Adrenal gland (tissue), 12 donors: ENCODE data around the gene MYO9B. TPM values are rescaled to one million over a fixed set of nuclear protein-coding genes. Genes with fewer than 3 reads are reported as not detected.
A peak's percentile ranks its signal among the peaks of the same experiment; 100 is the strongest.

Source experiments
- DNase-seq, 7 donors: peaks; one replicate each; pipeline ENCODE4 v3.0.0-alpha.2; 2019 to 2020
- H3K27ac ChIP-seq, 5 donors: fragments of 200-600 bp; sonication (generic) in 4 of 5; 1 replicate in 3 of 5; 2 replicates in 2 of 5; pipeline versions ENCODE4 v1.5.1 to v1.8.0; 2016 to 2020; ENCODE audit warnings: mild to moderate bottlenecking in 1 of 5
- H3K27me3 ChIP-seq: fragments of 200-600 bp; 2 replicates; pipeline ENCODE4 v1.8.0; 2021
- H3K36me3 ChIP-seq, 2 donors: fragments of 200-600 bp; replicated peaks in 1 of 2; 1 replicate in 1 of 2; 2 replicates in 1 of 2; pipeline versions ENCODE4 v1.5.1 to v1.8.0; 2018 to 2022
- H3K4me1 ChIP-seq, 2 donors: fragments of 200-600 bp; replicated peaks in 1 of 2; 1 replicate in 1 of 2; 2 replicates in 1 of 2; pipeline versions ENCODE4 v1.5.1 to v1.8.0; 2018 to 2021
- H3K4me3 ChIP-seq, 4 donors: fragments of 200-600 bp; sonication (generic) in 3 of 4; one replicate each; pipeline ENCODE4 v1.5.1; 2016 to 2018
- H3K9me3 ChIP-seq, 3 donors: fragments of 200-600 bp; sonication (generic) in 1 of 3; replicated peaks in 1 of 3; 1 replicate in 2 of 3; 2 replicates in 1 of 3; pipeline versions ENCODE4 v1.5.1 to v1.8.0; 2016 to 2021
- POLR2A ChIP-seq, 2 donors: fragments of 450-650 bp; IDR thresholded peaks; one replicate each; pipeline ENCODE4 v1.6.1; 2017; ENCODE audit warnings: antibody characterized with exemption in 2 of 2, mild to moderate bottlenecking in 2 of 2, moderate library complexity in 1 of 2
- WGBS, 4 donors: extraction: QIAGEN DNeasy Blood & Tissue Kit in 2 of 4; methylation state at CpG; one replicate each; pipeline versions ENCODE4 v1.1.5 to v1.1.7; 2013 to 2017; 5-methylcytosine and 5-hydroxymethylcytosine counted together
- intact Hi-C, 2 donors: fragments of 100-400 bp; cut with DNase I; formaldehyde crosslinking; loops; one replicate each; pipeline versions ENCODE4 v1.14.1 to v1.15.0; 2022 to 2023
- polyA plus RNA-seq, 3 donors: library from polyadenylated mRNA; stranded (reverse); fragments of 200-250 nt in 2 of 3; fragments of 350-450 nt in 1 of 3; fragmentation: Illumina TruSeq in 1 of 3; extraction: RNeasy Lipid Tissue Mini Kit (QIAGEN cat#74804) in 1 of 3; gene quantifications; one replicate each; pipeline ENCODE4 v1.2.3, GENCODE V29; 2013 to 2014
- total RNA-seq, 9 donors: library from RNA; depleted of rRNA in 4 of 9; stranded (reverse); fragments of >200 nt in 4 of 9; fragments of 120-200 nt in 1 of 9; fragmentation: NEBNext Ultra II Directional in 1 of 9; extraction: Animal tissue kit (Norgen Biotek cat#: 25700) in 1 of 9; gene quantifications; one replicate each; pipeline versions ENCODE4 v1.1.0 to v1.2.4, GENCODE V29; 2013 to 2023
- TF ChIP-seq, protein P1 (sequence below), 6 experiments: fragments of 450-650 bp in 4 of 6; fragments of 200-600 bp in 2 of 6; sonication (generic) in 1 of 6; IDR thresholded peaks; 1 replicate in 5 of 6; 2 replicates in 1 of 6; pipeline versions ENCODE4 v1.5.1 to v1.8.0; 2016 to 2021; ENCODE audit warnings: antibody characterized with exemption in 6 of 6, mild to moderate bottlenecking in 2 of 6, moderate library complexity in 1 of 6
- donor health status: healthy with polysubstance abuse.
- donor health status: Bipolar disorder and iron deficiency.
- donor health status: DM: yes; HTN: yes; CAD: no.
- donor health status: DM: no; HTN: no; CAD: no.
- donor health status: DM: no; HTN: no; CAD: no.
- donor health status: DM: yes; HTN: yes; CAD: no.

The MYO9B gene
- total and polyA plus RNA-seq, 12 donors = 23.6 to 236 (median 86.3) TPM

DNA sequence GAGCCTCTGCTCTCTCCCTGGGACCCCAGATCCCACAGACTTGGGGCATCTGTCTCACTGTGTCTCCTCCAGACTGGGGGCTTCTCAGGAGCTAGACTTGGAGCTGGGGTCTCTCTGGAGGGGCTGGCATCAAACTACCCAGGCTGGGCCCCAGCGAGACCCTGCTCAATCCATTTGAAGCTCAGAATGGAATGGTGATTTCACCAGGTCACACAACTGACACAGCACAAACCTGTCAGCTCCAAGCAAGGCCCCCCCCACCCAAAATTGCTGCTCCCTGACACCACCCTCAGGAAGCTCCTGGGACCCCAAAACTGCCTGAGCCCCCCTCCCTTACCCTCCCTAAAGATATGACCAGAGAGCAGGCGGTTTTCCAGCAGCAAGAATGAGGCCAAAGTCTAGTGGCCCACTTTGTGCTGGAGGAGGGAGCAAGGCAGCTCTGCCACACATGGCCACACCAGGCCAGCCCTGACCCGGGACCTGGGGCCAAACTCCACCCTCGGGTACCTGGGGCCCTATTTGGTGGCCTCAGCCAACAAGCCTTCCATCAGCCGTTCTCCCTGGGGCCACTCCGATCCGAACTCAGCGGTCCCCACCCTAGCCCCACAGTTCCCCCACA is 167.7 kb downstream of the MYO9B start:
- H3K27ac ChIP-seq = peak overlapping the region; percentile 18 to 86 (median 70)
- 33 to 61% (median 37%) methylated on average over 3 to 8 of the region's 8 CpGs; no CpG with 5 or more reads in 1 of the 4 donors for WGBS, 4 donors
- peaks cover 0 to 7% of the 10 kb centered on the region in 2 donors for H3K36me3 ChIP-seq
- intact Hi-C loops = no loop called here
- peak in 1 of 7 donors; percentile 35 for DNase-seq
- TF ChIP-seq, protein P1, sequence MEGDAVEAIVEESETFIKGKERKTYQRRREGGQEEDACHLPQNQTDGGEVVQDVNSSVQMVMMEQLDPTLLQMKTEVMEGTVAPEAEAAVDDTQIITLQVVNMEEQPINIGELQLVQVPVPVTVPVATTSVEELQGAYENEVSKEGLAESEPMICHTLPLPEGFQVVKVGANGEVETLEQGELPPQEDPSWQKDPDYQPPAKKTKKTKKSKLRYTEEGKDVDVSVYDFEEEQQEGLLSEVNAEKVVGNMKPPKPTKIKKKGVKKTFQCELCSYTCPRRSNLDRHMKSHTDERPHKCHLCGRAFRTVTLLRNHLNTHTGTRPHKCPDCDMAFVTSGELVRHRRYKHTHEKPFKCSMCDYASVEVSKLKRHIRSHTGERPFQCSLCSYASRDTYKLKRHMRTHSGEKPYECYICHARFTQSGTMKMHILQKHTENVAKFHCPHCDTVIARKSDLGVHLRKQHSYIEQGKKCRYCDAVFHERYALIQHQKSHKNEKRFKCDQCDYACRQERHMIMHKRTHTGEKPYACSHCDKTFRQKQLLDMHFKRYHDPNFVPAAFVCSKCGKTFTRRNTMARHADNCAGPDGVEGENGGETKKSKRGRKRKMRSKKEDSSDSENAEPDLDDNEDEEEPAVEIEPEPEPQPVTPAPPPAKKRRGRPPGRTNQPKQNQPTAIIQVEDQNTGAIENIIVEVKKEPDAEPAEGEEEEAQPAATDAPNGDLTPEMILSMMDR (IDR thresholded peaks at IDR 0.05) = no peak
- TF ChIP-seq POLR2A (IDR thresholded peaks at IDR 0.05) = no peak
- H3K4me3 ChIP-seq = peak overlapping the region in 3 of 4 donors; percentile 45 to 99 (median 76)
- peaks cover 0 to 22% of the 10 kb centered on the region in 2 donors for H3K4me1 ChIP-seq
- no peaks in the 10 kb centered on the region for H3K9me3 ChIP-seq
- no peaks in the 10 kb centered on the region for H3K27me3 ChIP-seq

DNA sequence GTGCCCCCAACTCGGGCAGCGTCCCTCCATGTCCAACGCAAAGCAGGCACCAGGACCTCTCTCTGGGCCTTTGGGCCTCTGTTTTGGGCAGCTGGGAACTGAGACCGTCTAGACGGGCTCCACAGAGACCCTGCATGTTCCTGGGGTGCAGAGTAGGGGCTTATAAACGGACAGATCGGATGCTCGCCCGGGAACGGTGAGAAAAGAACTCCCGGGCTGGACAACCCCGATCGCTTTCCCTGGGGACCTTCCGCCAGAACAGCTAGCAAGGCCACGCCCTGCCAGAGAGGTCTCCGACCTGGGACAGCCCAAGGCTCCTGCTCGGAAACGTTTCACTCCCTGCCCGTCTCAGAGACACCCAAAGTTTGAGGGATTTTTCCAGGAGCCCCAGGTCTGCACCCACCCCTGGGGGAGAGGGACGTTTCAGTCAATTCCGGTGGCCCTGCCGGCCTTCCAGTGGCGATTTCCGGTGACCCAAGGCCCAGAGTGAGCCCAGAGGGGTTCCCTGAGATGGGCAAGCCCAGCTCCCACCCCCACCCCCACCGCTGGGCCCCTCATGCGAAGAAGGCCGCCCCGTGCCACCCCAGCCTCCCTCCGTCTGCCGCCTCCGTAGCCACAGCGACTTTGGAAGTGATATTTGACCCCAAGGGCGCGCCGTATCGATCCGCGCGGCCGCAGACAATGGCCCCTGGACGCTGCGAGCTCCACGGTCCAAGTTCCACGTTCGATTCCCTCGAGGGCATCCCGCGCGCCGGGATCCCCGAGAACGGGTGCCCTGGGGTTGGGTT is 168.4 kb downstream of the MYO9B start:
- DNase-seq = peak; percentile 56 to 83 (median 78)
- no peaks in the 10 kb centered on the region for H3K27me3 ChIP-seq
- H3K36me3 ChIP-seq = peaks cover 0 to 6% of the 10 kb centered on the region in 2 donors
- peak overlapping the region; percentile 18 to 86 (median 70) for H3K27ac ChIP-seq
- 11 to 16% (median 11%) methylated on average over 24 to 52 of the region's 52 CpGs; no CpG with 5 or more reads in 1 of the 4 donors for WGBS, 4 donors
- intact Hi-C loops = no loop called here
- H3K4me1 ChIP-seq = peaks cover 0 to 22% of the 10 kb centered on the region in 2 donors
- H3K4me3 ChIP-seq = peak overlapping the region in 3 of 4 donors; percentile 45 to 99 (median 76)
- no peaks in the 10 kb centered on the region for H3K9me3 ChIP-seq
- TF ChIP-seq POLR2A (IDR thresholded peaks at IDR 0.05) = peak in 1 of 2 donors; percentile 20
- TF ChIP-seq, protein P1 (IDR thresholded peaks at IDR 0.05) = no peak

DNA sequence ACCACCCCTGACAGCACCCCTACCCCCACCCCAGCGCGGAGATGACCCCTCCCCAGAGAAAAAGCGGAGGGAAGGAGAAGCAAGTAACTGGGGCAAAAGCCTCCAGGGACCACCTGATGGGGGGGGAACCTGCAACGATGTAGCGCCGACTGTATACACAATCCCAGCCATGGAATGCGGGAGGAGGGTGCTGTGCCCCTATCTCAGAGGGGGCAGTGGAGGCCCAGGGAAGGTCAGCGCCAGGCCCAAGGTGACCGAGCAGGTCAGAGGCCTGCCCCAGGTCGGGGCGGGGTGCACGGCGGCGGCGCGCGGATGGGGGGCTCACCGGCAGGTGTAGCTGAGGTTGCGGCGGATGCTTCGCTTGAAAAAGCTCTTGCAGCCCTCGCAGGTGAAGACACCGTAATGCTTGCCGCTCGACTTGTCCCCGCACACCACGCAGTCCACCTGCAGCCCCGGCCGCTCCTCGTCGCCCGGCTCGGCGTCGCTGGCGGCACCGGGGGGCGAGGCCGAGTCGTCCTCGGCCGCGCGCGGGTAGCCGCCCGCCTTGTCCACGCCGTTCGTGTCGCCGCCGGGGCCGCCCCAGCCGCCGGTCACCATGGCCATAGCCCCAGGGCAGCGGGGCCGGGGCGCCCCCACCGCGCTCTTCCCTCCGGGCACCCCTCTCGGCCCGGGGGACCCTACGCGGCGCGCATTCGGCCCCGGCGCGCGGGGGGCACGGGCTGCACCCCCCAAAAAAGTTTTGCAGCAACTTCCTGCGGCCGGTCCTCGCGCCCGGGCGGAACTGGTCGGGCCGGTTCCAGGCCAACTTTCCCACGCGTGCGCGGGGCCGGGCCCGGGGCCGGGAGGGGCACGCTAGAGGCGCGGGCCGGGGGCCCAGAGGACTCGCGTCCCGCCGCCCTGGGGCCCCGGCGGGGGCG is 169.3 kb downstream of the MYO9B start:
- intact Hi-C loops = no loop called here

More for the DNA sequence above, 169.3 kb downstream of the MYO9B start:
- Histone ChIP-seq H3K4me3 (peak overlapping the region in 3 of 4 donors; percentile 45 to 99 (median 76)), H3K4me1 (peaks cover 0 to 22% of the 10 kb centered on the region in 2 donors), H3K9me3 (no peaks in the 10 kb centered on the region), H3K27me3 (no peaks in the 10 kb centered on the region), H3K36me3 (peaks cover 0 to 5% of the 10 kb centered on the region in 2 donors), H3K27ac (peak overlapping the region; percentile 18 to 86 (median 70))
- TF ChIP-seq, protein P1 (IDR thresholded peaks at IDR 0.05) = no peak
- TF ChIP-seq POLR2A (IDR thresholded peaks at IDR 0.05) = no peak
- DNase-seq = peak in 1 of 7 donors; percentile 33
- 0 to 3% (median 1%) methylated on average over 5 to 99 of the region's 100 CpGs for WGBS, 4 donors
